Stimulated activated naive CD8-positive, alpha-beta T cell treated with anti-CD3 and anti-CD28 coated beads, Interleukin-15, Interleukin-2, amounts not matched to agents 100 U/mL and 50 U/mL, for 24 hours (primary cell): ENCODE data around the gene SLCO2A1.
A peak's percentile ranks its signal among the peaks of the same experiment; 100 is the strongest.
"Not testable (repeated sequence)": the region's sequence is repeated elsewhere in the genome, so short reads cannot be mapped to it uniquely, and the experiment has no call there.

Experiments used
- ATAC-seq: fragments of 150-1000 bp; cut with Tn5 transposase; one replicate; pipeline ENCODE4 v1.10.0; 2021
- DNase-seq: peaks from one replicate; pipeline ENCODE4 v3.0.0; 2021

The SLCO2A1 gene

DNA sequence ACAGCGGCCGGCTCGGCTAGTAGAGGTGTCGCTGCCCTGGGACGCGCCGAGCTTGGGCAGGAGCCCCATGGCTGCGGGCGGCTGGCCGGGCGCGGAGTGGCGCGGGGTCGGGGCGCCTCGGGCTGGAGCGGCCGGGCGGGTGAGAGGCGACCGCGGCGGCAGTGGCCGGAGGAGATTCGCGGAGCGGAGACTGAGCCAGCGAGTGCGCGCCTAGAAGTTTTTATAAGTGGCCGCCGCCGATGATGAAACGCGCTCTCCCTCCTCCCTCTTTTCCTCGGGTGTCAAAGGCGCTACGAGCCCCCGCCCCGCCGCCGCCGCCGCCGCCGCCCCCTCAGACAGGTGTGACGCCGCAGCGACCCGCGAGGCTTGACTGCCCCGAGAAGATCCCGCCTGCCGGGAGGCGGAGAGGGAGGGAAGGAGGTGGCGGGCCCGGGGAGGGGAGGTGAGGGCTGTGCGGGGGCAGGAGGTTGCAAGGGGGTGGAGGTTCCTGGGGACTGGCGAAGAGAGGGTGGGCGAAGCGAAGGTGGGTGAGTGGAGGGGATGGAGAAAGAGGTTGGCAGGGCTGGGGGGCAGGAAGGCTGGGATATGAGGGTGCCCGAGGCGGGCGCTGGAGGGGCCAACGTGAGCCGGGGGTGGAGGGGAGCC is at the start of gene SLCO2A1:
Gene SLCO2A1, minus strand, starts transcription at position 192 of the 645 bp plus-strand sequence. Its CDS starts 123 bp downstream, at position 69.
- ATAC-seq (no peak), DNase-seq (peak; percentile 38)

DNA sequence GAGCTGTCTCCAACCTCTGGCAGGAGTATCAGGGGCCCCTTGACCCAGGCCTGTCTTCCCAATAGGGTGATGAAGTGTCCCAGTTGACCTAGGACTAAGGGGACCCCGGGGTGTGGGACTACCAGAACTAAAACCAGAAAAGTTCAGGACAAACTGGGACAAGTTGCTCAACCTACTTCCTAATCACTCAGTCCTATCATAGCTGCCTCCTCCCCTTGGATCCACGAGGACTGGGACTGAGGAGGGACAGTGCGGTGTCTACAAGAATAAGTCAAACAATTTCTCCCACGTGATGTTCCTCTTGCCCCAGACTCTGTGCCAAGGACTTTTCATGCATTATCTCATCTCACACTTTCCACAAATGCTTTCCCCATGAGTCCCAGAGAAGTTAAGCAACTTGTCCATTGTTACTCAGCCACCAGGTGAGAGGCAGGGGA is 49.4 kb upstream of the SLCO2A1 start:
- ATAC-seq (no peak), DNase-seq (no peak)

GRCh38 chr3:134078169-134078831 is 48.6 kb upstream of the SLCO2A1 start:
- DNase-seq (no peak), ATAC-seq (no peak)

GRCh38 chr3:134077649-134078161 is 48.0 kb upstream of the SLCO2A1 start:
- no peak for DNase-seq
- ATAC-seq: no peak

DNA sequence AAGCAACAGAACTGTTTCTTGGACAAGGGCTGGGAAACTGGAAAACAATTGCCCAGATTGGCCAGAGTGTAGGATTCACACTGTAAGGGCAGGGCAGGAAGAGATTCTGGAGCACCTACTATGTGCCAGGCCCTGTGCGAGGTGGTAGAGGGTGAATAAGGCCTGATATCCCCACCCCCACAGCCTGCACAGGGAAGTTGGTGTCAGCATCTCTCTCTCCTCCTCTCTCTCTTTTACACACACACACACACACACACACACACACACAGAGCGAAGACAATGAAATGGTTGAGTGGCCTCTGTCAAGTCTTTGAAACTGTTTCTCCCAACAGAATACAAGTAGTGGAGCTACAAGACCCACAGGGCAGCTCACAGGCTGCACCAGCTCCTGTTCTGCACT is 47.1 kb upstream of the SLCO2A1 start:
- ATAC-seq: no peak

GRCh38 chr3:134075846-134076245 is 46.1 kb upstream of the SLCO2A1 start:
- ATAC-seq (no peak), DNase-seq (no peak)

More for the DNA sequence above, 47.1 kb upstream of the SLCO2A1 start:
- DNase-seq: no peak

DNA sequence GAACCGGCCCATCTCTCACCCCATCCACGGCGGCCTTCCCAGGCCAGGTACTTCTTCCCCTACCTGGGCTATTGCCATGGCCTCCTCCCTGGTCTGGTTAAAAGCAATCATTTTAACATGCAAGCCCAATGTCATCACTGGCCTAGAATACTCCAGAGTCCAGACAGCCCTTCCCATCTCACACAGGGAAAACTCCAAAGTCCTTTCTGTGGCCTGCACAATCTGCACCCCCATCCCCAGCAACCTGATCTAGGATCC is 45.8 kb upstream of the SLCO2A1 start:
- ATAC-seq (no peak), DNase-seq (no peak)

DNA sequence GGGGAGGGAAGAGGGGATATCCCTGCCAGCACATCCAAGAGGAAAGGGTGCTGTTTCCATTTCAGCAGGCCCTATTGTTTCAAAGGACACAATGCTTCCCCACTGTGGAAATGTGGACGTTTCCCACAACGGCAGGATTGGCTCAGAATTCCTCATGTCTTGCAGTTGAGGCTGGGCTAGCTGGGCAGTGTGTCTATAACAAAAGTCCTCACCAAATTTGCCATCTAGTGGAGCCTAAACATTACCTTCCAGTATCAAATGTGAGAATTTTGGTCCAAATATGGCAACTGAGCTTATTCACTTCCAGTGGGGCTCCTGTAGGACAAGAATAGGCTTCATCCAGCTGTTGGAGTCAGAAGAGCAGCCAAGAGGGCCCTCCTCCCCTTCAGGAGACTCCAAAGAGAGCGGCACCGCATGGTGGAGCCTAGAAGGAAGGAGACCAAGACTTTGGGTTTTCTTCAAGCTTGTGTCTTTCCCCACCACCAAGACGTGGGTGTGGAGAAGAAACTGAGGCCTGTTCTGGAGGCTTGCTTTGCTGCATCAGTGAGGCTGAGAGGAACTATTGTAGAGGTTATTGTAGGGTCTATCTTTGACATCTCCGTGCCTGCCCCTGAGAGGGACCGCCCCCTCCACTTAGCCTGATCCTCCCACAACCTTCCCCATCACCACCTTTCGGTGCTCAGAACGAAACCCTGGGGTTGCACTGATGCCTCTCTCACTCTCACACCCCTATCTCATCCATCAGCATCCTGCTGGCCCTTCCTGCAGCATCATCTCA is 45.3 kb upstream of the SLCO2A1 start:
- ATAC-seq (no peak), DNase-seq (no peak)

- ATAC-seq: peak; percentile 34
- DNase-seq: no peak
Observed at GRCh38 chr3:134074001-134074789, 44.5 kb upstream of the SLCO2A1 start.

- DNase-seq: no peak
- peak; percentile 15 for ATAC-seq
Observed at GRCh38 chr3:134073583-134073945, 43.8 kb upstream of the SLCO2A1 start.

DNA sequence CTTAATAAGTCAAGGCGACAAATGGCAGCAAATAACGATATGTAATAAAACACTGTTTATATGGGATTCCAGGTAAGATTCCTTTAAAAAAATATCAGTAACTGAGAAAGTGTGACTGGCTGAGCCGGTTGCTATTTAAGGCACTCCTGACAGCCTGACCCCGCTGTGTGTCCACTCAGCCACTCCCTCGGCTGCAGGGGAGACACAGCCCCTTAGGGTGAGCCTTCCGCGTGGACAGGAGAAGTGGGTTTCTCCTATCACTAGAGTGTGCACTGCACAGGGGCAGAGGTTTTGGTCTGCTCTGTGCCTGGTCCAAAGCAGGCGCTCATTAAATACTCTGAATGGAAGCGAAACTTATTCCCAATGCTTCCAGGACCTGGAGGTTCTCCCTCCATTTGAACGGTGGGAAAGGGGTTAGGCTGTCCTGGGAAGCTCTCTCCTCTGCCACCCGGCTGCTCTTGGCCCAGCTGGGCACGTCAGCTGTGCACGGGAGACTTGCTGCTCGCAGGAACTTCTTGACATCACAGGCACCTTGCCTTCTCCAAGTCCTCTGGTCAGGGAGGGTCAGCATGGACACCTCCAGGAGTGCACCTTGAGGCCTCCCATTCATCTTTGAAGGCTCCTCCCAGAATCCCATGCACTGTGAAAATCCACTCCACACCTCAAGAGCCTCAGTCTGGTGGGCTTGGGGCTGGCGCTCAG is 43.3 kb upstream of the SLCO2A1 start:
- ATAC-seq (no peak), DNase-seq (no peak)

DNA sequence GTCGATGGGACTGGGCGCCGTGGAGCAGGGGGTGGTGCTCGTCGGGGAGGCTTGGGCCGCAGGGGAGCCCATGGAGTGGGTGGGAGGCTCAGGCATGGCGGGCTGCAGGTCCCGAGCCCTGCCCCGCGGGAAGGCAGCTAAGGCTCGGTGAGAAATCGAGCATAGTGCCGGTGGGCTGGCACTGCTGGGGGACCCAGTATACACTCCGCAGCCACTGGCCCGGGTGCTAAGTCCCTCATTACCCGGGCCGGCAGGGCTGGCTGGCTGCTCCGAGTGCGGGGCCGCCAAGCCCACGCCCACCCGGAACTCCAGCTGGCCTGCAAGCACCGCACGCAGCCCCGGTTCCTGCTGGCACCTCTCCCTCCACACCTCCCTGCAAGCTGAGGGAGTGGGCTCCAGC is 40.6 kb upstream of the SLCO2A1 start:
- DNase-seq, ATAC-seq: not testable (repeated sequence)

- DNase-seq: no peak
- no peak for ATAC-seq
Observed at GRCh38 chr3:134068429-134068828, 38.7 kb upstream of the SLCO2A1 start.

DNA sequence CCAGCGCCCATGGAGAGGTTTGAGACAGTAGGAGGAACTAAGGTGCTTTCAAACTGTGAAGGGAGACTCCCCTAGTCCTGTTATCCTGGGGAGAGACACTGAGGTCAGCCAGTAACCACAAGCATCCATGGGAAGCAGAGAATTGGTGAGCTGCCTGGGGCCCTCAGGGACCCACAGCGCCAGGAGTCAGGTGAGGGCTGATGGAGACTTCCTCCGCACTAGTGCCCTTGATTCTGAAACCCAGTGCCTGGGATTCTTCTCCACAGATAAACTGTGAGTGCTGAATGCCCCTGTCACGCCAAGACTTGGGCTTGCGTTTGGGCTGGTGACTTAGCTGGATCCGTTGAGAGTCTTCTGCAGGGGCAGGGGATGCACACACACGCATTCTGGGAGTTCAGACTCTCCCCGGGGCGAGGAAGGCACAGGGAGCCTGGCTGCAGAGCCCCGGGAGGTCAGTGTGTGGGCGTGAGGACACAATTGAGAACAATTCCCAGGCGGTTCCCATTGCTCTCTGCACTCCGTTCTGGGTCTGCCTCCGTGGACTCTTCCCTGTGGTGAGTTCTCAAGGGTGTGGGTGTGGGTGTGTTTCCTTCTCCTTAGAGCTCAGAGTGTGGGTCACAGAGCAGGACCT is 37.9 kb upstream of the SLCO2A1 start:
- ATAC-seq (no peak), DNase-seq (no peak)

GRCh38 chr3:134066651-134067530 is 37.2 kb upstream of the SLCO2A1 start:
- DNase-seq: no peak

DNA sequence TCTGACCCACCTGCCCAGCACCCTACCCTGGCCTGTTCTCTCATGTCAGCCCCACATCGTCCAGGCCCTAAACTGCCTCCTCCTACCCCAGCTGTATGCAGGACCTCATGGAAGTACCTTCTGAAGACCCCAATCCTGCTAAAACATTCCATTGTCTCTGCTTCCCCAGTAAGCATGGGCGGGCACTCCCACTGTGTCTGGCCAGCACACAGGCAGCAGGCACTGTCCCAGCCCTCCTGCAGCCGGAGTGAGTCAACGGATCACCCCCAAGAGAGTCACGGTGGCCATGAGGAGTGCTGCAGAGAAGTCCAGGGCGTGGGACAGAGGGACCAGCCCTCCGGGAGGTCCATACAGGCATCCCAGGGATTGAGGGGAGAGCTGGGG is 36.4 kb upstream of the SLCO2A1 start:
- ATAC-seq (no peak), DNase-seq (no peak)

More at GRCh38 chr3:134066651-134067530, 37.2 kb upstream of the SLCO2A1 start:
- no peak for ATAC-seq

DNA sequence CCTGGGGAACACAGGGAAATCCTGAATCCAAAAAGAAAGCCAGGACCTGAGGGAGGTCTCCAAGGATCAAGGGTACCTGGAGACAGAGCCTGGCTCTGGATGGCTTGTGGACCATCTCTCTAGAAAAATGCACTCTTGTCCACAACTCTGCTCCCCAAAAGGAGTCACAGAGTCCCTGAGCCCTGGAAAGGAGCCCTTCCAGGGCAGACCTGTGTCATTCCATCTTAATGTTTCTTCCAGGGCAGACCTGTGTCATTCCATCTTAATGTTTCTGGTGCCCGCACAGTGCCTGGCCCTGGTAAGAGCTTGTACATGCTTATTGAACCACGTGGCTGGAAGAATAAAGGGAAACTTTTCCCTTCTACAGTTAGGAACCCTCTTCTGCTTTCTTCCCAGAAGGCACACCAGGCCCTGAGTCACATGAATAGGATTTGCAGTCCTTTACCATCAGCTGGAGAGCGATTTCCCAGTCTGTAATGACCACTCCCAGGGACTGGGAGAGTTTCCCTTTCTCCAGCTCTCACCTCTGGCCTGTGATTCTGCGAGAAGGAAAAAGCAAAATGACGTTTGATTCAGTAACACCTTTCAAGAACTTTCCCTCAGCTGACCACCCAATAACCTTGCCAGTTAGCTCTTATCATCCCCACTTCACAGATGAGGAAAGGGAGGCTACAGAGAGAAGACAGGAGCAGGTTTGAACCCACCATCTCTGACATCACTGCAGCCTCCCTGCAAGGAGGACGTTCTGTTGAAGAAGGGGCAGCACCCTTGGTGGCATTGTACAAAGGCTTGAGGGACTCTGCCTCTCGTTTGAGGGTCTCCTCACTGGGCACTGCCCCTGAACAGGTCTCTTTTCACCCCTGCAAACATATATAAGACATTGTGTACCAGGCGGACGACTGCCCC is 35.8 kb upstream of the SLCO2A1 start:
- ATAC-seq (no peak), DNase-seq (no peak)

DNA sequence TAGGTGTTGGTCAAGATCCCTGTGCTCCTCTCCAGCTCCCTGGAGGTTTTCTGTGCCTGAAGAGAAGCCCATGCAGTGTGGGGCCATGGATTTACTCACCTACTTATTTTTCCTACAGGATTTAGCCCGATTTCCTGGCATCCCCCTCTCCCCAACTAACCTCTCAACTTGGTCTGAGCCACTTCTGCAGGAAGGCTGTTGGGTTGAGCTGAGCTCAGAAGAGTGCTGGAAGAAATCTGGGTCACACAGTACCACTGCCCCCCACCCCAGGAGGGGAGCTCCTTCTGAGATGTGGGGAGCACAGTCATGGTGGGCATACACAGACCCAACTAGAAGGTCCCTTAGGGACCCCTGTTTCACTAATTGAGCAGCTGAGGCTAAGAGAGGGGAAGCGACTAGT is 34.4 kb upstream of the SLCO2A1 start:
- ATAC-seq (no peak), DNase-seq (no peak)

DNA sequence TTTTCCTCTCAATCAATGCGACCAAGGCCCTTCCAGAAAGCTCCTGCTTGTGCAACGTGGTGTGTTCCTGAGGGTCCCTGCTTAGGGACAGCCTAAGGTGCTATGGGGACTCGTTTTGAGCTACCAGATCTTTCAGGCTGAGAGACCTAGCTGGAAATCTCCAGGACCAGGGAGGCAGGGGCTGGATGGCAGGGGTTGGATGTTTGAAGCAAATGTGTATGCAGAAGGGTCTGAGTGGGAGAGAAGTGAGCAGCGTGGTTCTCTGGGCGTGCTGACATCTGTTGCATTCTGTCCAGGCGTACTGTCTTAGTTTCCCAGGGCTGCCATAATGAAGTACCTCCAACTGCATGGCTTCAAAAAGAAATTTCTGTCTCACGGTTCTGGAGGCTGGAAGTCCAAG is 31.7 kb upstream of the SLCO2A1 start:
- DNase-seq: no peak

More for the DNA sequence above, 31.7 kb upstream of the SLCO2A1 start:
- no peak for ATAC-seq
